ENCODE data around the gene ENO4. TPM values are rescaled to one million over a fixed set of nuclear protein-coding genes. Genes with fewer than 3 reads are reported as not detected.

Gene ENO4
- polyA plus RNA-seq, 3 donors: 3.1 to 4.8 (median 3.6) TPM

GRCh38 chr10:116866066-116866465 lies 16.8 kb downstream of the ENO4 start:
- DNase-seq: no peak

- DNase-seq: no peak
These were observed 17.8 kb downstream of the ENO4 start for GRCh38 chr10:116866987-116867595.

- DNase-seq: no peak
These were observed 18.9 kb downstream of the ENO4 start for GRCh38 chr10:116868198-116868676.

GRCh38 chr10:116868722-116869121 lies 19.4 kb downstream of the ENO4 start:
- no peak for DNase-seq

- no peak for DNase-seq
These were observed 21.6 kb downstream of the ENO4 start for GRCh38 chr10:116870949-116871348.

- no peak for DNase-seq
These were observed 23.8 kb downstream of the ENO4 start for GRCh38 chr10:116873134-116873533.

GRCh38 chr10:116875897-116876296 lies 26.6 kb downstream of the ENO4 start:
- DNase-seq: no peak

- no peak for DNase-seq
These were observed 28.1 kb downstream of the ENO4 start for GRCh38 chr10:116877391-116877790.

GRCh38 chr10:116878123-116878522 lies 28.8 kb downstream of the ENO4 start:
- no peak for DNase-seq

- no peak for DNase-seq
These were observed 30.5 kb downstream of the ENO4 start for GRCh38 chr10:116879817-116880216.

- no peak for DNase-seq
These were observed 31.6 kb downstream of the ENO4 start for GRCh38 chr10:116880716-116881482.

- DNase-seq: no peak
These were observed 33.3 kb downstream of the ENO4 start for GRCh38 chr10:116882639-116883038.

- DNase-seq: no peak
These were observed 37.5 kb downstream of the ENO4 start for GRCh38 chr10:116886772-116887171.

- DNase-seq: no peak
These were observed 39.2 kb downstream of the ENO4 start for GRCh38 chr10:116888380-116889055.

- DNase-seq: no peak
These were observed 39.8 kb downstream of the ENO4 start for GRCh38 chr10:116889066-116889465.

GRCh38 chr10:116891208-116891607 lies 41.9 kb downstream of the ENO4 start:
- peak; percentile 66 for DNase-seq

- DNase-seq: peak; percentile 39
These were observed 43.8 kb downstream of the ENO4 start for GRCh38 chr10:116892907-116893685.

- no peak for DNase-seq
These were observed 44.4 kb downstream of the ENO4 start for GRCh38 chr10:116893686-116894037.

- peak; percentile 53 for DNase-seq
These were observed 50.3 kb downstream of the ENO4 start for GRCh38 chr10:116899626-116900025.

GRCh38 chr10:116905845-116906210 lies 56.5 kb downstream of the ENO4 start:
- DNase-seq: no peak

GRCh38 chr10:116907245-116907987 lies 58.1 kb downstream of the ENO4 start:
- peak; percentile 60 for DNase-seq

GRCh38 chr10:116909307-116909706 lies 60.0 kb downstream of the ENO4 start:
- no peak for DNase-seq
